GM19193 (cell line): ENCODE results near the gene NALCN.

Source experiments
- POLR2A ChIP-seq: IDR thresholded peaks from 4 replicates; pipeline ENCODE4 v1.6.1; 2011; ENCODE audit not compliant: insufficient read depth, insufficient read length; ENCODE audit errors: extremely low read depth

The NALCN gene

GRCh38 chr13:101283782-101284181 is 132.5 kb downstream of the NALCN start:
- TF ChIP-seq POLR2A: no peak

DNA sequence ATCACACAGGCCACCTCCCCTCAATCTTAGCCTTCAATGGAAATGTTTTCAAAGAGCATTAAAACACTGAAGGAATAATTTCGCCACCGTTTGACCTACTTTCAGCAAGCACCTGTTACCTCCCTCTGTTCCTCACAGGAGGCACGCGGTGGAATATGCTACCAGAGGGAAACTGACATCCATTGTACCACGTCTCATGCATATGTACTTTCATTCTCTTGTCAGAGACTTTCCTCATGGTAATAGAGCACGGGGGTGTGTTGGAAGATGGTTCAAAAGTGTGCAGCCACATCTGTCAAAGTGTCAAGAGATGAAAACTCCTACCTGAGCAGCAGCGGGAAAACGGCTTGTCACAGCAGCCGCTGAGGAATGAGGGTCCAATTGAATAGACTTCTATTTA is 143.4 kb downstream of the NALCN start:
- no peak for TF ChIP-seq POLR2A

GRCh38 chr13:101271681-101272245 is 144.5 kb downstream of the NALCN start:
- no peak for TF ChIP-seq POLR2A

GRCh38 chr13:101267656-101268055 is 148.7 kb downstream of the NALCN start:
- no peak for TF ChIP-seq POLR2A

DNA sequence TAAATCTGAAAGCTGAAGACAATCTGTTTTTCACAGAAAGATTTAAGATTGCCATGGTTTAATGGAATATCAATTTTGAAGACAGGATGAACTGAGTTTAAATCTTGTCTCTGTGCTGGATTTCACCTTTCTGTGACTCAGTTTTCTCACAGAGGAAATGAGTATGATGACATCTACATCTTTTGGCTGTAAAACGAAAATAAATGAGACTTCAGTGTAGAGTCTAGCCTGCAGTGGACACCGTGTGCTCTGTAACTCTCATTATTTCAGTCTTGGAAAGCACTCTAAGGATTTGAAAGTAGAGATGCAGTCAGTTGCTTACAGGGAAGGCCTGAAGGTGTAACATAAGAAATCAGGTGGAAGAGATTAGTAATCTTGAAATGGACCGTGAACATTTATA is 150.4 kb downstream of the NALCN start:
- TF ChIP-seq POLR2A: no peak

DNA sequence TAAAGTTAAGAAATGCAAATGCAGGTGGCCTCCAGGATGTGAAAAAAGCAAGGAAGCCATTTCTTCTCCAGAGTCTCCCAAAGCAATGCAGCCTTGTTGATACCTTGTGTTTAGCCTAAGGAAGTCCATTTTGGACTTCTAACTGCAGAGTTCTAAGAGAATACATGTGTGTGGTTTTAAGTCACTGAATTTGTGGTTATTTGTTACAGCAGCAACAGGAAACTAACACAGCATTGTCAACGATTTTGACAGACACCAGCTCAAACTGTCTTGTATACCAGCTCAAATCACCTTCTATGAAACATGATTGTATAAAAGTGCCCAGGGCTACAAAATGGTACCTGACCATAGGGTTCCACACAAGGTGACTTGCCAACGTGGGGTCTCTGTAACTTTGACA is 151.4 kb downstream of the NALCN start:
- no peak for TF ChIP-seq POLR2A

GRCh38 chr13:101262306-101262705 is 154.0 kb downstream of the NALCN start:
- no peak for TF ChIP-seq POLR2A

DNA sequence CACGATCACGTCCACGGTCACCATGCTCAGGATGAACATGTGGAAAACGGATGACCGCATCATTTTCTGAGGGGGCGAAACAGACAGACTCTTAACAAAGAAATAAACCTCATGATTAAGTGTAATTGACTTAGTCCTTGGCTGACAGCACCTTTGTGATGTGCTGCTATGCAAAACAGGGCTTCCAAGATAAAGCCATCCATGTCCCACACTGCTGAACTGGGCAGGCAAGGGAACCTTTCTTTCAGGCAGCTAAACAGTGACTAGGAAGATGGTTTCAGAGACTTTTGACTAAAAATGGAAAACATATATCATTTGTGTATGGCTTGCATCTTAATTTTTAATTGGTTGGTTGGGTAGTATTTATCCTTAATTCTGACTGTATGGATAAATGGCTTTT is 157.8 kb downstream of the NALCN start:
- no peak for TF ChIP-seq POLR2A

- TF ChIP-seq POLR2A: no peak
Measured at GRCh38 chr13:101258071-101258470, 158.2 kb downstream of the NALCN start.

- no peak for TF ChIP-seq POLR2A
Measured at GRCh38 chr13:101248739-101249514, 167.4 kb downstream of the NALCN start.

DNA sequence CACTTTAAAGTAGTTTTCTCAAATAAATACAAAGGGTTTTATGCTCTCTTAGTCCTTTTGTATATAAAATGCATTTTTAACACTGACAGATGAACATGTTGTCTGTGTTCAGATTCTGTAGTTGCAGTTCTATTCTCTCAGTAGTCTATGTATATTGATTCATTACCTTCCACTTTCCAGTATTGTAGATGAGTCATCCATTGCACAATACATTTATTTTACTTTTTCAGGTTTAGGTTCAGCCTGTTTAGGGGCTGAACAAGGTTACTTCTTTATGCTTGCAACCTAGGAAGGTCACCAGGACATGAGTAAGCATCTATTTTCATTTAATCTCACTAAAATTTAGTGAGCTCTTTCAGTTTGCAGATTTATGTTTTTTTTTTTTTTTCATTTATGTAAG is 173.6 kb downstream of the NALCN start:
- no peak for TF ChIP-seq POLR2A

GRCh38 chr13:101238555-101238954 is 177.8 kb downstream of the NALCN start:
- no peak for TF ChIP-seq POLR2A

GRCh38 chr13:101231751-101232428 is 184.4 kb downstream of the NALCN start:
- no peak for TF ChIP-seq POLR2A

DNA sequence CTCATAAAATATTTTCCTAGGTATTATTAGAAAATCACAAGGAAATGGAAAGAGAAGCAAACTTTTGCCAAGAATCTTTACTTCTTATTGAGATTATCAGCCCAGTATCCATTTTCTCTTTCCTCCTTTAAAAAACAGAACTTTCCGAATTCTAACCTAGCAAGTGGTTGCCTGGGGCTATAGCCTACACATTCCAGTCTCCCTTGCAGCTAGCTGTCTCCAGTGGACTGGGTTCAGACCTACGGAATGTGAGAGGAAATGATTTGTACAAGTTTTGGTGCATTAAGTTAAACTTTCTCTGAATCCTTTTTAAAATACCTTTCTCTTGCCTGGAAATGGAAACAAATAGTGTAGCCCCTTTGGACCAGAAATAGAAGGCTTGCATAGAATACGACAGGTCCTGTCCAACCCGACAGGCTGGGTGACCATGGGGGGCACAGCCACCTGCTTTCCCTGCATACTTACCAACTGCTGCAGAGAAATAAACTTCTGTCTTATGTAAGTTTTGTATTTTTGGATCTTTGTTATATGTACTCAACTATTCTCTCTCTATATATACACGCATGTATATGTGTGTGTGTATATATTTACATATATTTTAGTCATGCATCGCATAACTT is 185.9 kb downstream of the NALCN start:
- no peak for TF ChIP-seq POLR2A

- no peak for TF ChIP-seq POLR2A
Measured at GRCh38 chr13:101219609-101220265, 196.6 kb downstream of the NALCN start.
